IMR-90 (cell line): ENCODE results near the gene CYB561A3. TPM values are rescaled to one million over a fixed set of nuclear protein-coding genes. Genes with fewer than 3 reads are reported as not detected.

Experiments used
- ATAC-seq: fragments of 200-7000 bp; cut with Tn5 transposase; 2 replicates; pipeline ENCODE4 v1.9.1; 2020; ENCODE audit warnings: low read depth, mild to moderate bottlenecking, moderate library complexity
- BruUV-seq: library from RNA; stranded (reverse); fragments of 400-500 nt; replicated peaks from 2 replicates; lab custom pipeline; 2021; lab: Mats Ljungman, UMichigan
- CTCF ChIA-PET: fragments of 300-600 bp; formaldehyde crosslinking; extraction: SDS; loops from one replicate; lab custom pipeline; 2021; ENCODE audit warnings: antibody characterized with exemption; lab: Yijun Ruan, JAX
- POLR2A ChIA-PET: fragments of 300-600 bp; sonication (Branson Sonifier 250); formaldehyde crosslinking; loops from one replicate; lab custom pipeline; 2022; ENCODE audit warnings: antibody characterized with exemption; ENCODE audit not compliant: unreplicated experiment; lab: Charles Lee
- DNase-seq: peaks from one replicate; pipeline ENCODE4 v3.0.0; 2013
- H2AFZ ChIP-seq: replicated peaks from 2 replicates; pipeline ENCODE3; 2013; ENCODE audit warnings: low read length, mild to moderate bottlenecking; ENCODE audit not compliant: poor library complexity
- H2AK5ac ChIP-seq: 2 replicates; pipeline ENCODE4 v1.6.1; 2013; ENCODE audit warnings: low read depth, low read length, inconsistent platforms
- H2AK9ac ChIP-seq: replicated peaks from 2 replicates; pipeline ENCODE3; 2013; ENCODE audit warnings: mild to moderate bottlenecking, low read depth, low read length, moderate library complexity; ENCODE audit not compliant: poor library complexity
- H2BK120ac ChIP-seq: 2 replicates; pipeline ENCODE4 v1.6.1; 2013; ENCODE audit warnings: low read depth, low read length, inconsistent platforms
- H2BK15ac ChIP-seq: 3 replicates; pipeline ENCODE4 v1.6.1; 2013; ENCODE audit warnings: low read depth, low read length, inconsistent platforms
- H2BK20ac ChIP-seq: 2 replicates; pipeline ENCODE4 v1.6.1; 2013; ENCODE audit warnings: low read depth, mild to moderate bottlenecking, inconsistent platforms, low read length, moderate library complexity
- H2BK5ac ChIP-seq: 2 replicates; pipeline ENCODE4 v1.6.1; 2013; ENCODE audit warnings: mild to moderate bottlenecking, low read depth, low read length, inconsistent platforms; ENCODE audit not compliant: poor library complexity, severe bottlenecking
- H3K14ac ChIP-seq: replicated peaks from 2 replicates; pipeline ENCODE4 v1.6.1; 2013; ENCODE audit warnings: low read depth, low read length, inconsistent platforms
- H3K18ac ChIP-seq: 2 replicates; pipeline ENCODE4 v1.6.1; 2013; ENCODE audit warnings: low read depth, low read length, control low read depth
- H3K23ac ChIP-seq: 2 replicates; pipeline ENCODE4 v1.6.1; 2013; ENCODE audit warnings: low read depth, low read length, inconsistent platforms
- H3K27ac ChIP-seq: 2 replicates; pipeline ENCODE4 v1.5.1; 2013; ENCODE audit warnings: mild to moderate bottlenecking, control low read depth, low read length; ENCODE audit not compliant: insufficient read depth
- H3K27me3 ChIP-seq: 2 replicates; pipeline ENCODE4 v1.6.1; 2013; ENCODE audit warnings: low read length; ENCODE audit not compliant: control insufficient read depth, insufficient read depth
- H3K36me3 ChIP-seq: 2 replicates; pipeline ENCODE4 v1.6.1; 2013; ENCODE audit warnings: low read length, mixed read lengths; ENCODE audit not compliant: control insufficient read depth, insufficient read depth
- H3K4ac ChIP-seq: 2 replicates; pipeline ENCODE4 v1.6.1; 2013; ENCODE audit warnings: low read depth, low read length, inconsistent platforms
- H3K4me1 ChIP-seq: 2 replicates; pipeline ENCODE4 v1.6.1; 2013; ENCODE audit warnings: low read length, mixed read lengths; ENCODE audit not compliant: control insufficient read depth, insufficient read depth
- H3K4me2 ChIP-seq: 2 replicates; pipeline ENCODE4 v1.6.1; 2013; ENCODE audit warnings: low read depth, mild to moderate bottlenecking, control low read depth, low read length, moderate library complexity
- H3K4me3 ChIP-seq: 2 replicates; pipeline ENCODE4 v1.5.1; 2013; ENCODE audit warnings: low read depth, mild to moderate bottlenecking, control low read depth, low read length, moderate library complexity; ENCODE audit not compliant: insufficient read depth
- H3K56ac ChIP-seq: 2 replicates; pipeline ENCODE4 v1.6.1; 2013; ENCODE audit warnings: low read length, inconsistent platforms; ENCODE audit not compliant: insufficient read depth; ENCODE audit errors: extremely low read depth
- H3K79me1 ChIP-seq, 2 experiments: 2 replicates each; pipeline ENCODE4 v1.6.1; 2013; ENCODE audit warnings: low read length in 2 of 2, inconsistent platforms in 1 of 2, low read depth in 1 of 2
- H3K9ac ChIP-seq: 2 replicates; pipeline ENCODE4 v1.6.1; 2013; ENCODE audit warnings: low read depth, low read length, control low read depth
- H3K9me1 ChIP-seq: 2 replicates; pipeline ENCODE4 v1.6.1; 2013; ENCODE audit warnings: low read length, inconsistent platforms; ENCODE audit not compliant: insufficient read depth
- H3K9me3 ChIP-seq: 2 replicates; pipeline ENCODE4 v1.6.1; 2013; ENCODE audit warnings: low read length; ENCODE audit not compliant: control insufficient read depth, insufficient read depth
- H4K20me1 ChIP-seq: 2 replicates; pipeline ENCODE4 v1.6.1; 2013; ENCODE audit warnings: low read length, inconsistent platforms; ENCODE audit not compliant: insufficient read depth
- H4K5ac ChIP-seq: 2 replicates; pipeline ENCODE4 v1.6.1; 2013; ENCODE audit warnings: mild to moderate bottlenecking, low read depth, low read length, control low read depth
- H4K8ac ChIP-seq, 2 experiments: 2 replicates each; pipeline ENCODE4 v1.6.1; 2013; ENCODE audit warnings: low read depth in 2 of 2, low read length in 2 of 2, control low read depth in 1 of 2, inconsistent platforms in 1 of 2
- H4K91ac ChIP-seq: 2 replicates; pipeline ENCODE4 v1.6.1; 2013; ENCODE audit warnings: low read depth, low read length, inconsistent platforms; ENCODE audit not compliant: insufficient read depth
- BHLHE40 ChIP-seq: fragments of 150-350 bp; IDR thresholded peaks from 2 replicates; pipeline ENCODE4 v1.6.1; 2016; ENCODE audit warnings: mild to moderate bottlenecking, low read depth, low read length
- CEBPB ChIP-seq: IDR thresholded peaks from 2 replicates; pipeline ENCODE4 v1.6.1; 2012; ENCODE audit warnings: low read depth, low read length, improper control_type of control experiment
- CHD1 ChIP-seq: IDR thresholded peaks from 2 replicates; pipeline ENCODE4 v1.6.1; 2012; ENCODE audit warnings: low read depth, low read length, improper control_type of control experiment
- CTCF ChIP-seq: conservative IDR thresholded peaks from 2 replicates; pipeline ENCODE4 v1.5.1; 2012; ENCODE audit warnings: mild to moderate bottlenecking, low read depth, low read length, improper control_type of control experiment
- ELK1 ChIP-seq: fragments of 150-350 bp; IDR thresholded peaks from 2 replicates; pipeline ENCODE4 v1.6.1; 2016; ENCODE audit warnings: low read depth, mild to moderate bottlenecking, low read length, moderate library complexity, borderline replicate concordance
- FOS ChIP-seq: fragments of 150-350 bp; IDR thresholded peaks from 2 replicates; pipeline ENCODE4 v1.6.1; 2016; ENCODE audit warnings: low read depth, low read length
- MAZ ChIP-seq: IDR thresholded peaks from 2 replicates; pipeline ENCODE4 v1.6.1; 2012; ENCODE audit warnings: low read depth, mild to moderate bottlenecking, low read length, improper control_type of control experiment, moderate library complexity, borderline replicate concordance
- MXI1 ChIP-seq: IDR thresholded peaks from 2 replicates; pipeline ENCODE4 v1.6.1; 2012; ENCODE audit warnings: low read depth, mild to moderate bottlenecking, low read length, moderate library complexity, borderline replicate concordance
- NFE2L2 ChIP-seq: fragments of 150-350 bp; IDR thresholded peaks from 2 replicates; pipeline ENCODE4 v1.6.1; 2016; ENCODE audit warnings: low read depth, mild to moderate bottlenecking, low read length
- POLR2A ChIP-seq: IDR thresholded peaks from 2 replicates; pipeline ENCODE4 v1.6.1; 2012; ENCODE audit warnings: mild to moderate bottlenecking, low read depth, low read length
- RAD21 ChIP-seq: IDR thresholded peaks from 2 replicates; pipeline ENCODE4 v1.6.1; 2012; ENCODE audit warnings: low read length, improper control_type of control experiment
- RCOR1 ChIP-seq: IDR thresholded peaks from 2 replicates; pipeline ENCODE4 v1.6.1; 2012; ENCODE audit warnings: mild to moderate bottlenecking, low read length, improper control_type of control experiment; ENCODE audit not compliant: insufficient replicate concordance
- RFX5 ChIP-seq: IDR thresholded peaks from 2 replicates; pipeline ENCODE4 v1.8.0; 2012; ENCODE audit warnings: low read depth, mild to moderate bottlenecking, low read length, moderate library complexity
- SMC3 ChIP-seq: fragments of 150-350 bp; IDR thresholded peaks from 2 replicates; pipeline ENCODE4 v1.6.1; 2016; ENCODE audit warnings: low read depth, mild to moderate bottlenecking, antibody characterized with exemption, low read length, moderate library complexity
- USF2 ChIP-seq: fragments of 150-350 bp; IDR thresholded peaks from 2 replicates; pipeline ENCODE4 v1.6.1; 2017; ENCODE audit warnings: mild to moderate bottlenecking, antibody characterized with exemption, low read length, low read depth
- WGBS, 2 experiments: methylation state at CpG; one replicate each; pipeline versions ENCODE4 v1.1.5 to v1.1.7; 2013; ENCODE audit warnings: missing lambda C conversion rate in 2 of 2; ENCODE audit not compliant: insufficient read length in 1 of 2; ENCODE audit errors: extremely low coverage in 2 of 2; 5-methylcytosine and 5-hydroxymethylcytosine counted together
- dilution Hi-C: fragments of 300-500 bp; cut with HindIII; formaldehyde crosslinking; loops from one replicate; pipeline ENCODE4 v1.14.3; 2018; ENCODE audit warnings: low sequenced_read_pairs; ENCODE audit not compliant: unreplicated experiment
- in situ Hi-C: fragments of 300-500 bp; cut with MboI; formaldehyde crosslinking; loops from 3 replicates; pipeline ENCODE4 v1.14.3; 2019; ENCODE audit warnings: low sequenced_read_pairs, inconsistent platforms, mixed read lengths
- intact Hi-C: fragments of 100-400 bp; cut with micrococcal nuclease; formaldehyde crosslinking; loops from 2 replicates; pipeline ENCODE4 v1.10.0; 2022
- polyA plus RNA-seq, 3 experiments: library from polyadenylated mRNA; depleted of rRNA; stranded (reverse); fragments of >200 nt; gene quantifications; 2 replicates each; pipeline ENCODE4 v1.2.3, GENCODE V29; 2012; ENCODE audit warnings: low replicate concordance in 1 of 3
- total RNA-seq: library from RNA; depleted of rRNA; stranded (reverse); fragments of >200 nt; gene quantifications from 2 replicates; pipeline ENCODE4 v1.2.3, GENCODE V29; 2012

Gene CYB561A3
- total and polyA plus RNA-seq, 2 of the 4 experiments (the other 2 are of a cell fraction): 13.6 to 39.2 TPM

GRCh38 chr11:61325649-61326414, 35.9 kb downstream of the CYB561A3 start:
- Histone ChIP-seq H2BK15ac (no peak overlapping the region), H2AK5ac (no peak overlapping the region), H2BK5ac (no peak overlapping the region), H3K79me1 (peaks cover 38 to 54% of the 10 kb centered on the region in 2 experiments), H4K91ac (no peak overlapping the region), H3K27ac (no peak overlapping the region), H4K20me1 (peaks cover 34% of the 10 kb centered on the region; the same call in 1 of the 2 replicates), H3K9me3 (no peaks in the 10 kb centered on the region), H2BK120ac (no peak overlapping the region), H4K8ac (no peak overlapping the region), H2AK9ac (no peak overlapping the region), H2AFZ (no peak overlapping the region), H3K56ac (no peak overlapping the region), H3K4me3 (no peak overlapping the region), H4K5ac (no peak overlapping the region), H3K4ac (no peak overlapping the region), H3K9me1 (no peaks in the 10 kb centered on the region; the same call in 1 of the 2 replicates), H2BK20ac (no peak overlapping the region), H3K4me2 (no peak overlapping the region), H3K9ac (no peak overlapping the region), H3K27me3 (no peaks in the 10 kb centered on the region), H3K18ac (no peak overlapping the region), H3K23ac (no peak overlapping the region), H3K4me1 (peaks cover 4% of the 10 kb centered on the region), H3K36me3 (peaks cover 62% of the 10 kb centered on the region), H3K14ac (no peak overlapping the region)
- ChIA-PET POLR2A (no interaction called here), CTCF (interaction anchor here (0.6 to 1.5 kb wide), 2 partner anchors 10 to 71 kb away, joined by 3 read pairs; no protein-coding TSS in a partner anchor)
- no CpG with 5 or more reads among the region's 2 CpGs for WGBS, 2 experiments
- in situ Hi-C loops: no loop called here
- dilution Hi-C loops: no loop called here
- no peak for ATAC-seq
- intact Hi-C loops: no loop called here
- BruUV-seq: no TSS peak
- DNase-seq: no peak
- TF ChIP-seq RAD21: no peak
- TF ChIP-seq USF2: no peak
- TF ChIP-seq RFX5: no peak
- TF ChIP-seq CEBPB: no peak
- TF ChIP-seq RCOR1: no peak
- no peak for TF ChIP-seq MXI1
- TF ChIP-seq CHD1: no peak
- no peak for TF ChIP-seq POLR2A
- TF ChIP-seq ELK1: no peak
- TF ChIP-seq NFE2L2: no peak
- no peak for TF ChIP-seq CTCF
- TF ChIP-seq MAZ: no peak
- no peak for TF ChIP-seq SMC3
- TF ChIP-seq BHLHE40: no peak
- TF ChIP-seq FOS: no peak
